Lower lobe of right lung (tissue), 2 donors: ENCODE results near the gene DAD1. TPM values are rescaled to one million over a fixed set of nuclear protein-coding genes. Genes with fewer than 3 reads are reported as not detected.

Experiments used
- ATAC-seq, 2 donors: fragments of 200-7000 bp; cut with Tn5 transposase; one replicate each; pipeline ENCODE4 v1.9.1; 2020 to 2022; ENCODE audit warnings: mild to moderate bottlenecking in 2 of 2, moderate library complexity in 2 of 2
- DNase-seq: peaks from one replicate; pipeline ENCODE4 v3.0.0-alpha.2; 2020
- H3K27ac ChIP-seq: fragments of 200-600 bp; one replicate; pipeline ENCODE4 v1.8.0; 2022
- H3K27me3 ChIP-seq: fragments of 200-600 bp; one replicate; pipeline ENCODE4 v1.8.0; 2022; ENCODE audit warnings: low read depth
- H3K36me3 ChIP-seq: fragments of 200-600 bp; one replicate; pipeline ENCODE4 v1.8.0; 2022; ENCODE audit warnings: mild to moderate bottlenecking
- H3K4me1 ChIP-seq: fragments of 200-600 bp; one replicate; pipeline ENCODE4 v1.8.0; 2022
- H3K4me3 ChIP-seq: fragments of 200-600 bp; one replicate; pipeline ENCODE4 v1.8.0; 2022; ENCODE audit warnings: mild to moderate bottlenecking
- H3K9me3 ChIP-seq: fragments of 200-600 bp; one replicate; pipeline ENCODE4 v1.8.0; 2022
- intact Hi-C: fragments of 100-400 bp; cut with DNase I; formaldehyde crosslinking; loops from one replicate; pipeline ENCODE4 v1.11.0; 2022
- total RNA-seq: library from RNA; stranded (reverse); fragmentation: NEBNext Ultra II Directional; extraction: Animal tissue kit (Norgen Biotek cat#: 25700); gene quantifications from one replicate; pipeline ENCODE4 v1.2.1, GENCODE V29; 2021
- TF ChIP-seq, protein P1 (sequence below): fragments of 200-600 bp; IDR thresholded peaks from one replicate; pipeline ENCODE4 v1.8.0; 2022; ENCODE audit warnings: antibody characterized with exemption, mild to moderate bottlenecking
- donor health status: DM: no; HTN: yes; CAD: no; lungs with severe emphysema.

Gene DAD1
- total RNA-seq, 1 donor from 2014 or later: 162 TPM

DNA sequence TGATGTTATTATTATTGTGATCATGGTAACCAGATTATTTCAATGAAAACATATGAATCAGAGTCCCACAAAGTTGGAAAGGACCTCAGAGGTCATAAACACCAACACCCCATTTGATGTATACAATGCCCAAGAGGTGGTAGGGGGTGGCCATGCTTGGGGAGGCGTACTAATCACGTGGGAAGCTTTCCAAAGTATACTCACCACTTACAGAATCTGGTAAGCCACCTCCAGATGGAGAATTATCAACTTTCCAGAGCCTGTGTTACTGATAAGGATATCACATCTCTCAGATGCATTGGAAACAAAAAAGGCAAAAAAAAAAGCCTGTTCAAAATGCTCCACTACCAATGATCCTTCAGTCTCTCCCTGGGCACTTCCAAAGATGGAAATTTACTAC is 8.4 kb downstream of the DAD1 start:
- Histone ChIP-seq H3K36me3 (peaks cover 8% of the 10 kb centered on the region), H3K27ac (no peak overlapping the region), H3K27me3 (no peaks in the 10 kb centered on the region), H3K4me1 (peaks cover 29% of the 10 kb centered on the region), H3K9me3 (no peaks in the 10 kb centered on the region), H3K4me3 (no peak overlapping the region)
- ATAC-seq (no peak), DNase-seq (no peak)
- TF ChIP-seq, protein P1, sequence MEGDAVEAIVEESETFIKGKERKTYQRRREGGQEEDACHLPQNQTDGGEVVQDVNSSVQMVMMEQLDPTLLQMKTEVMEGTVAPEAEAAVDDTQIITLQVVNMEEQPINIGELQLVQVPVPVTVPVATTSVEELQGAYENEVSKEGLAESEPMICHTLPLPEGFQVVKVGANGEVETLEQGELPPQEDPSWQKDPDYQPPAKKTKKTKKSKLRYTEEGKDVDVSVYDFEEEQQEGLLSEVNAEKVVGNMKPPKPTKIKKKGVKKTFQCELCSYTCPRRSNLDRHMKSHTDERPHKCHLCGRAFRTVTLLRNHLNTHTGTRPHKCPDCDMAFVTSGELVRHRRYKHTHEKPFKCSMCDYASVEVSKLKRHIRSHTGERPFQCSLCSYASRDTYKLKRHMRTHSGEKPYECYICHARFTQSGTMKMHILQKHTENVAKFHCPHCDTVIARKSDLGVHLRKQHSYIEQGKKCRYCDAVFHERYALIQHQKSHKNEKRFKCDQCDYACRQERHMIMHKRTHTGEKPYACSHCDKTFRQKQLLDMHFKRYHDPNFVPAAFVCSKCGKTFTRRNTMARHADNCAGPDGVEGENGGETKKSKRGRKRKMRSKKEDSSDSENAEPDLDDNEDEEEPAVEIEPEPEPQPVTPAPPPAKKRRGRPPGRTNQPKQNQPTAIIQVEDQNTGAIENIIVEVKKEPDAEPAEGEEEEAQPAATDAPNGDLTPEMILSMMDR: no peak
- intact Hi-C loops: no loop called here

DNA sequence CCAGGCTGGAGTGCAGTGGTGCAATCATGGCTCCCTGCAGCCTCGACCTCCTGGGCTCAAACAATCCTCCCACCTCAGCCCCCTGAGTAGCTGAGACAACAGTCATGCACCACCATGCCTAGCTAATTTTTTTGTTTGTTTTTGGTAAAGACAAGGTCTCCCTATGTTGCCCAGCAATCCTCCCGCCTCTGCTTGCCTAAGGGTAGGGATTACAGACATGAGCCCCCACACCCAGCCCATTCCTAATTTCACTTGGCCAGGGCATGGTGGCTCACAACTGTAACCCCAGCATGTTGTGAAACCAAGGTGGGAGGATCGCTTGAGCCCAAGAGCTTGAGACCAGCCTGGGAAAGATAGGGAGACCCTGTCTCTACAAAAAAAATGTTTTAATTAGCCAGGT is 9.1 kb downstream of the DAD1 start:
- H3K36me3 ChIP-seq: peaks cover 10% of the 10 kb centered on the region
- DNase-seq (no peak), ATAC-seq (no peak)

DNA sequence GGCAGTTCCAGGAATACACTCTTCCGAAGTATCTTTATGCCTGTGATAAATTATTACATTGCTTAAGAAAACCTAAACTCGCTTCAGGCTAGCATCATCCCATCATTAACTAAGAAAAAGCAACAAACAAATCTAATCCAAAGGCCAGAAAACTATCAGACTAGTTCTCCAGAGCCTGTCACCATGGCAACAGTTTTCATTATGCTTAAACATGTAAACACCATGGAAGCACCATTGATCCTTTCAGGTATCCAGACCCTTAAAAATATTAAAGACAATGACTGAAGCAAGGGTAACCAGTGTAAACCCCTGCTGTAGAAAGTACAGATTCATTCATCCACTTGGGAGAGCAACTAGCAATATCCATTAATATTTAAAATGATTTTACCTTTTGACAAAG is 9.8 kb downstream of the DAD1 start:
- no peaks in the 10 kb centered on the region for H3K9me3 ChIP-seq
- H3K36me3 ChIP-seq: peaks cover 17% of the 10 kb centered on the region
- intact Hi-C loops: loop anchor here (5.0 kb wide), 1 partner anchor 278 kb away; no protein-coding TSS in a partner anchor
- no peak overlapping the region for H3K27ac ChIP-seq
- peaks cover 15% of the 10 kb centered on the region for H3K4me1 ChIP-seq
- TF ChIP-seq, protein P1: no peak
- ATAC-seq (no peak), DNase-seq (no peak)
- H3K4me3 ChIP-seq: no peak overlapping the region
- H3K27me3 ChIP-seq: no peaks in the 10 kb centered on the region

More for the DNA sequence above, 9.1 kb downstream of the DAD1 start:
- intact Hi-C loops: loop anchor here (5.0 kb wide), 1 partner anchor 277 kb away; no protein-coding TSS in a partner anchor
- H3K4me3 ChIP-seq: no peak overlapping the region
- peaks cover 21% of the 10 kb centered on the region for H3K4me1 ChIP-seq
- TF ChIP-seq, protein P1: no peak
- no peaks in the 10 kb centered on the region for H3K9me3 ChIP-seq
- no peak overlapping the region for H3K27ac ChIP-seq
- no peaks in the 10 kb centered on the region for H3K27me3 ChIP-seq

DNA sequence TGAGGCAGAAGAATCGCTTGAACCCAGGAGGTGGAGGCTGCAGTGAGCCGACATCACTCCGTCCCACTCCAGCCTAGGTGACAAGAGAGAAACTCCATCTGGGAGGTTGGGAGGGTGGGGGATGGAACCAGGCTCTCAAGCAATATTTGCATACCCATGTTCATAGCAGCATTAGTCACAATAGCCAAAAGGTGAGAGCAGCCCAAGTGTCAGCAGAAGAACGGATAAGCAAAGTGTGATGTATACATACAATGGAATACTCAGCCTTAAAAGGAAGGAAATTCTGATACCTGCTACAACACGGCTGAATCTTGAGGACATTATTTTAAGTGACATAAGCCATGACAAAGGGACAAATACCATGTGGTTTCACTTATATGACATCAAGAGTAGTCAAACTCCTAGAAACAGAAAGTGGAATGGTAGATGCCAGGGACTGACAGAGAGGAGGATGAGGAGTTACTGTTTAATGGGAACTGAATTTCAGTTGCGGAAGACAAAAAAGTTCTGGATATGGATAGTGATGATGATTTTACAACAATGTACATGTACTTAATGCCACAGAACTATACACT is 11.6 kb downstream of the DAD1 start:
- H3K4me3 ChIP-seq: no peak overlapping the region
- intact Hi-C loops: loop anchor here (5.0 kb wide), 1 partner anchor 280 kb away; no protein-coding TSS in a partner anchor
- H3K4me1 ChIP-seq: no peaks in the 10 kb centered on the region
- H3K27ac ChIP-seq: no peak overlapping the region
- DNase-seq: no peak
- no peak for ATAC-seq
- TF ChIP-seq, protein P1: no peak
- H3K36me3 ChIP-seq: peaks cover 35% of the 10 kb centered on the region
- no peaks in the 10 kb centered on the region for H3K9me3 ChIP-seq
- H3K27me3 ChIP-seq: no peaks in the 10 kb centered on the region

DNA sequence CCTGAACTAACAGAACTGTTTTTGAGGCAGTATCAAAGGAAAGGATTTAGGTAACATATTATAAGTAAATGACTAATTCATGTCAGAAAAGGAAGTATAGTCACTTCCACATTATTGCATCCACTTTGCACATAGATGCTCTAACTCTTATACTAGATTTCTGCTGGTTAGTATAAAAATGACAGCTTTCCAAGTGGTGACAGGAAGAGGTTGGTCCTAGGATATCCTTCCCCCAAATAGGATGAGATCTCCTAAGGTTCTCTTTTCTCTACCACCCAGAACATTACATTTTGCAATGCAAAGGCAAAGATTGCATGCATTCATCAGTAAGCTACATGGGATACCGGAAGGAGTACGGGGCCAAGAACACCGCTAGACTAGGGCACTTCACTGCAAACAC is 15.2 kb downstream of the DAD1 start:
- Histone ChIP-seq H3K27me3 (no peaks in the 10 kb centered on the region), H3K4me3 (no peak overlapping the region), H3K27ac (no peak overlapping the region), H3K36me3 (peaks cover 54% of the 10 kb centered on the region), H3K4me1 (peaks cover 13% of the 10 kb centered on the region), H3K9me3 (no peaks in the 10 kb centered on the region)
- ATAC-seq: no peak
- TF ChIP-seq, protein P1: no peak
- intact Hi-C loops: no loop called here
- no peak for DNase-seq
